Glomerular visceral epithelial cell (primary cell): ENCODE measurements around the gene ATXN2.
"Not testable (repeated sequence)": the region's sequence is repeated elsewhere in the genome, so short reads cannot be mapped to it uniquely, and the experiment has no call there.

ENCODE experiments used
- DNase-seq: peaks from one replicate; pipeline ENCODE4 v3.0.0-alpha.2; 2016; ENCODE audit errors: extremely low spot score

Gene ATXN2

DNA sequence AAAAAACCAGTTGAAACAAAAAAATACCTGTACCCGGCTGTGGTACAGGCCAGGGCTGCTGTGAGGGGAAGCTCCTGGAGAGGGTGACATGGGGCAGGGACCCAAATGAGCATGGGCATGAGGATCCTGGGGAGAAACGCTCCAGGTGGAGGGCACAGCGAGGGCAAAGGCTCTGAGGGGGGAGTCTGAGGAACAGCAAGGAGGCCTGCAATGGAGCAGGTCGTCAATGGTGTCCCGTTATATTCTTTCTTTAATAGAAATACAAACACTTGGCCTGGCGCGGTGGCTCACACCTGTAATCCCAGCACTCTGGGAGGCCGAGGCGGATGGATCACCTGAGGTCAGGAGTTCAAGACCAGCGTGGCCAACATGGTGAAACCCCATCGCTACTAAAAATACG lies 1.9 kb upstream of the ATXN2 start:
- not testable (repeated sequence) for DNase-seq

GRCh38 chr12:111600205-111600642 lies 1.1 kb upstream of the ATXN2 start:
- DNase-seq: no peak

DNA sequence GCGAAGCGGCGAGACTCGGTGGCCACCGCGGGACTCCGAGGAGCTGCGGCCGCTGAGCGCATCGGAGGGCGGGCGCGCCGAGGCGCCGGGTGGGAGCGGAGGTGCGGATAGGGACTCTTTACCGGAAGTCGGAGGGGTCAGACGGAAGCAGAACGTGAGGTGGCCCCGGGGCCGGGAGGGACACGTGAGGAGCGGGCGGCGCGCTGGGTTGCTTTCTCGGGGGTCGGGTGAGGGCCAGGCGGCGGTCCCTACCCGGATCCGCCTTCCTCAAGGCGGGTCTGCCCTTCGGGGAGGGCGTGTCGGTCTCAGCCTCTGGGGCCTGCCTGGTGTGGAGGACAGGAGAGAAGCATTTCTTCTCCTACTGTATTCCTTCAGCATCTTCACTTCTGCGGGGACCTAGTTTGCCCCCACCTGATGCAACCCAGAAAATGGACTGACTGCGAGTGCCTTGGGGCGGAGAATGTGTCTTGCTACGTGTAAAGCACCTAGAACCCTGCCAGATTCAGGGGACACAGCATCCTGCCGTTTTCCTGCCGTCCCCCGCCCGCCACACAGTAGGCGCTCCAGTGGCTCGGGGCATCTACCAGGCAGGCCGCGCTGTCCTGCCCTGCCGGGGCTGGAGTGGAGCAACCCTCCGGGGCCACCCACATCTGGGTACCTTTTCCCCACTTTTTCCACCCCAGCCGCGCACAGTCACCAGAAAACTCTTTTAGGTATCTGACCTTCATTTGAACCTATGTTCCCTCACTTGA lies 514 bp upstream of the ATXN2 start:
- DNase-seq: peak; percentile 94

DNA sequence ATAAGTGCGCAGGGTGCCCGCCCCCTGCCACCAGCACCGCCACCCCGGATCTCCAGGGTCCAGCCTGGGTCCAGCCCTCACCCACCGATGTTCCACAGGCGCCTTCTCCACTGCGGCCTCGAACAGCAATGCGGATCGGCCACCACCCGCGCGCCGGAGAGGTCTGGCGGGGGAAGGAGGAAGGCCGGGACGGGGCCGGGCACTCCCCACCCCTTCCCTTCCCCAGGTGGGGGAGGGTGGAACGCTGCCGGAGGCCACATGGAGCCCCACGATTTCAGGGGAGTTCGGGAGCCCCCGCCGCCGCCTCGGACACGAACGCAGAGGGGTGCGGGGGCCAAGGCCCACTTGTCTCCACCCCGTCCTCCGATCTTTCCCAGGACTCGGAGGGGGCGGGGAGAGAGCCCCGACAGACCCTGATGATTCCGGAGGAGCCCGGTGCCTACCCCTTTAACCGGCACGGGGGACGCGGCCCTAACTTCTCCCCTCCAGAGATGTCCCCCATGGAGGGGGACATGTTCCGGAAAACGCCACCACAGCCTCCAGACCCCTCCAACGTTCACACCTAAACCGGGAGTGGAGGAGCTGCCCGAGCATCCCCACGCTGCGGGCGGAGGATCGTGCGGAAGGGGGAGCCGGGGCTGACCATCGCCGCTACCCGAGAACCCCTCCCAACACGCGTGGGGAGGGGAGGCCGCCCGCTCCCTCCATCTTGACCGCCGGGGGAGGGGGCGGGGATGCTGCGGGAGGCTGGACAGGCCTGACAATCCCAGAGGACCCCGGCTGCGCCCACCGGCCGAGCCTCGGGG lies 1.1 kb downstream of the ATXN2 start:
- DNase-seq: peak; percentile 25

DNA sequence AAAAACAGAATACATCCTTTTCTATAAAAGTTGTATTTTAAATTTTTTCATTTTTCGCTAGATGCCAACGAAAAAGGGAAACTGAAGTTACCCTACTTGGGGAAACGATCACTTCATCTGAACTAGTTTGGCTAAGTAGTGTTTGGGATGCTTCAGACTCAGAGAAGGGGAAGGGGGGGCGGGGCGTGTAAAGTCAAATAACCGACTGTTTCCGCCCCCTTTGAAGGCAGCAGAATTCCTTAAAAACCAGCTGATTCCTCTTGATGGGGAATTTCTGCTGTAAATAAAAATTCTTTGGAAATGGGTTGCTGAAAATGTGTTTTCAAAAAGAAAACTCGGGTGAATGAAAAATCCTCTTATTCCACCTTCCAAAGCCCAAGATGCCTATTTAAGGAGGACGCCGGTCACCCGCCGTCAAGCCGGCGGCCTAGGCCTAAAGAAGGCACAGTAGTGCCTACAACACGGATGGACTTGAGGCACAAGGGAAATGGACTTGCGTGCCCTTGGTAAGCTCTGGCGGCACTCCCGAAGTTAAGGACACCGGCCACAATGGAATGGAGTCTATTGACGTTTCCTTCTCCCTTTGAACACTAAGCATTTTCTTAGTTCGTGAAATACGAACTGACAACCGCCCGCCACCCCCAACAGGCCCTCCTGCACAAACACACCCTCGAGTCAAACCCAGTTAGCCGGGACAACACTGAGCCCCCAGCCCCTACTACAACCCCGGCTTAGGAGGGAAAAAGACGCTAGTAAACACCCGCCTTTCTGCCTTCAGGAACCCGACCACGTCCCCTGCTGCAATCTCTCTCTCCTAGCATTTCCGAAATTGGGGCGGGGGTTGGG lies 1.9 kb downstream of the ATXN2 start:
- peak; percentile 62 for DNase-seq

- not testable (repeated sequence) for DNase-seq
Measured at GRCh38 chr12:111595341-111595835, 3.7 kb downstream of the ATXN2 start.

GRCh38 chr12:111591399-111592010 lies 7.6 kb downstream of the ATXN2 start:
- DNase-seq: not testable (repeated sequence)

DNA sequence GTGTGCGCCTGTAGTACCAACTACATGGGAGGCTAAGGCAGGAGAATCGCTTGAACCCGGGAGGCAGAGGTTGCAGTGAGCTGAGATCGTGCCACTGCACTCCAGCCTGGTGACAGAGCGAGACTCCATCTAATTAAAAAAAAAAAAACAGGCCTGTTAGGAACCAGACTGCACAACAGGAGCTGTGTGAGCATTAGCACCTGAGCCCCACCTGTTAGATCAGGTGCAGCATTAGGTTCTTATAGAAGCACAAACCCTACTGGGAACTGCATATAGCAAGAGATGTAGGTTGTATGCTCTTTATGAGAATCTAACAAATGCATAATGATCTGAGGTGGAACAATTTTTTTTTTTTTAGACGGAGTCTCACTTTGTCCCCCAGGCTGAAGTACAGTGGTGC lies 8.6 kb downstream of the ATXN2 start:
- DNase-seq: no peak

- no peak for DNase-seq
Measured at GRCh38 chr12:111589601-111590000, 9.5 kb downstream of the ATXN2 start.

DNA sequence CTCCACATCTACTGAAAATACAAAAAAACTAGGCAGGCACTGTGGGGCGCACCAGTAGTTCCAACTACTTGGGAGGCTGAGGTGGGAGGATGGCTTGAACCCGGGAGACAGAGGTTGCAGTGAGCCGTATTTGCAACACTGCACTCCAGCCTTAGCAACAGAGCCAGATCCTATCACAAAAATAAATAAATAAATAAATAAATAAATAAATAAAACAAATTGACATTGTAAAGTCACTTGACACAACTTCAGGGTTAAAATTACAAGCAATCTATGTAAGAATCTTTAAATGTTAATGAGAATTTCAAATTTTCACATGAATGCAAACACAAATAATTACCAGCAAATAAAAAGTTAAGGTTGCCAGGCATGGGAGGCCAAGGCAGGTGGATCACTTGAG lies 11.1 kb downstream of the ATXN2 start:
- no peak for DNase-seq

- no peak for DNase-seq
Measured at GRCh38 chr12:111586986-111587385, 12.1 kb downstream of the ATXN2 start.

DNA sequence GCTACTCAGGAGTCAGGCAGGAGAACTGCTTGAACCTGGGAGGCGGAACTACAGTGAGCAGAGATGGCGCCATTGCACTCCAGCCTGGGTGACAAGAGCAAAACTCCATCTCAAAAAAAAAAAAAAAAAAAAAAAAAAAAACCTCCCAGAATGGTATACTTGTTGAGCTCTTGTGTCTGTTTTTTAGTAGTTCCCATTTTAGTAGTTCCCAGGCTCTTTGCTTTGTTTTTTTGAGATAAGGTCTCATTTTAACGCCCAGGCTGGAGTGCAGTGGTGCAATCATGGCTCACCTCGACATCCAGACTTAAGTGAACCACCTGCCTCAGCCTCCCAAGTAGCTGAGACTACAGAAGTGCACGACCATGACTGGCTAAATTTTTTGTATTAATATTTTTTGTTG lies 13.4 kb downstream of the ATXN2 start:
- DNase-seq: no peak

DNA sequence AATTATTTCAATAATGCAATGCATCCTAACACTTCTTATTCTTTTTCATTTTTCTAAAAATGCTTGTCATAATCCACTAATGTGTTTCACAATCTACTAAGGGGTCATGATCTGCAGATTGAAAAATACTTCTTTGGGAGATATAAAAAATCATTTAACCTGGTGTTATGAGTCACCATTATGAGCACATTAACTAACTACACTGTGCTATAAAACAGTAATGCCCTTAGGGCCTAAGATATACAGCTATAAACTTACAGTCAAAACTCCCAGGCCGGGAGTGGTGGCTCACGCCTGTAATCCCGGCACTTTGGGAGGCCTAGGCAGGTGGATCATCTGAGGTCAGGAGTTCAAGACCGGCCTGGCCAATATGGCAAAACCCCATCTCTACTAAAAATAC lies 14.2 kb downstream of the ATXN2 start:
- no peak for DNase-seq

- DNase-seq: not testable (repeated sequence)
Measured at GRCh38 chr12:111583506-111583905, 15.6 kb downstream of the ATXN2 start.

GRCh38 chr12:111582133-111582747 lies 16.9 kb downstream of the ATXN2 start:
- no peak for DNase-seq

GRCh38 chr12:111581434-111582132 lies 17.5 kb downstream of the ATXN2 start:
- no peak for DNase-seq

- no peak for DNase-seq
Measured at GRCh38 chr12:111580737-111581136, 18.4 kb downstream of the ATXN2 start.

DNA sequence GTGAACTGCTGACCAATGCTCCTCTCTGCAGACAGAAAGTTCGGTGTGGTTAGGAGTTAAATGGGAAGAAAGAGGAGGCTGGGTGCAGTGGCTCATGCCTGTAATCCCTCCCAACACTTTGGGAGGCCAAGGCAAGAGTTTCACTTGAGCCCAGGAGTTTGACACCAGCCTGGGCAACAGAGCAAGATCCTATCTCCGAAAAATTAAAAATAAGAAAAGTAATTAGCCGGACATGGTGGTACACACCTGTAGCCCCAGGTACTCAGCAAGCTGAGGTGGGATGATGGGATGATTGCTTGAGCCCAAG lies 19.0 kb downstream of the ATXN2 start:
- no peak for DNase-seq

- DNase-seq: no peak
Measured at GRCh38 chr12:111578971-111579340, 20.2 kb downstream of the ATXN2 start.

DNA sequence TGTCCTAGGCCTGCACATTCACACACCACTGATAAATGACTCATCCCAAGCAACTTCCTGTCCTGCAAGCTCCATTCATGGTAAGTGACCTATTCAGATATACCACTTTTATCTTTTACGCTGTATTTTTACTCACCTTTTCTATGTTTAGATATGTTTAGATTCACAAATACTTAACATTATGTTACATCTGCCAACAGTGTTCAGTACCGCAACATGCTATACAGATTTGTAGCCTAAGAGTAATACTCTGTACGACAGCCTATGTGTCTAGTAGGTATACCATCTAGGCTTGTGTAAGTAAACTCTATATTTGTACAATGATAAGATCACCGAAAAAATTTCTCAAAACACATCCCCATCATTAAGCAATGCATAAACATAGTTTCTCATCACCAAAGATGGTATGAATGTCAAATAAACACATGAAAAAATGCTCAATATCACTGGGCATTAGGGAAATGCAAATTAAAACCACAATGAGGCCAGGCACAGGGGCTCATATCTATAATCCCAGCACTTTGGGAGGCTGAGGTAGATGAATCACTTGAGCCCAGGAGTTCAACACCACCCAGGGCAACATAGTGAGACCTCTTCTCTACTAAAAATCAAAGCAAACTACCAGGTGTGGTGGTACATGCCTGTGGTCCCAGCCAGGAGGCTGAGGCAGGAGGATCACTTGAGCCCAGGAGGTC lies 20.7 kb downstream of the ATXN2 start:
- peak; percentile 64 for DNase-seq
